ENCODE measurements around the gene RNF175.

- no peak for TF ChIP-seq POLR2A (IDR thresholded peaks at IDR 0.05)
- no peak for TF ChIP-seq CTCF (IDR thresholded peaks at IDR 0.05)
- no peak for TF ChIP-seq POLR2AphosphoS5 (IDR thresholded peaks at IDR 0.05)
Observed at GRCh38 chr4:153679486-153679885, 80.3 kb downstream of the RNF175 start.
